Sigmoid colon (tissue), 7 donors: ENCODE data around the gene MAP4. TPM values are rescaled to one million over a fixed set of nuclear protein-coding genes. Genes with fewer than 3 reads are reported as not detected.

Experiments
- DNase-seq: peaks from one replicate; pipeline ENCODE4 v3.0.0-alpha.2; 2019
- H3K27ac ChIP-seq, 4 donors: fragments of 200-600 bp; sonication (generic); one replicate each; pipeline ENCODE4 v1.5.1; 2016 to 2019; ENCODE audit warnings: mild to moderate bottlenecking in 1 of 4
- H3K27me3 ChIP-seq, 3 donors: fragments of 200-600 bp; sonication (generic); one replicate each; pipeline ENCODE4 v1.5.1; 2019; ENCODE audit warnings: mild to moderate bottlenecking in 1 of 3
- H3K36me3 ChIP-seq, 4 donors: fragments of 200-600 bp; sonication (generic); one replicate each; pipeline ENCODE4 v1.5.1; 2016 to 2019
- H3K4me1 ChIP-seq, 4 donors: fragments of 200-600 bp; sonication (generic); one replicate each; pipeline ENCODE4 v1.5.1; 2017 to 2019
- H3K4me3 ChIP-seq, 4 donors: fragments of 200-600 bp; sonication (generic); one replicate each; pipeline ENCODE4 v1.5.1; 2017 to 2019; ENCODE audit warnings: mild to moderate bottlenecking in 2 of 4, moderate library complexity in 1 of 4
- H3K9me3 ChIP-seq, 4 donors: fragments of 200-600 bp in 3 of 4; sonication (generic) in 3 of 4; one replicate each; pipeline versions ENCODE4 v1.5.1 to v1.6.1; 2013 to 2019
- CTCF ChIP-seq, 4 experiments: fragments of 450-650 bp in 3 of 4; fragments of 200-600 bp in 1 of 4; IDR thresholded peaks; one replicate each; pipeline ENCODE4 v1.5.1; 2016 to 2019; ENCODE audit warnings: antibody characterized with exemption in 4 of 4, mild to moderate bottlenecking in 3 of 4, moderate library complexity in 2 of 4
- EP300 ChIP-seq, 4 donors: sonication (generic); formaldehyde crosslinking; IDR thresholded peaks; one replicate each; pipeline ENCODE4 v1.6.1; 2017; ENCODE audit warnings: antibody characterized with exemption in 4 of 4
- POLR2A ChIP-seq, 2 donors: fragments of 450-650 bp; IDR thresholded peaks; one replicate each; pipeline ENCODE4 v1.6.1; 2016; ENCODE audit warnings: antibody characterized with exemption in 2 of 2, mild to moderate bottlenecking in 2 of 2, moderate library complexity in 2 of 2
- POLR2AphosphoS5 ChIP-seq, 4 donors: sonication (generic); formaldehyde crosslinking; IDR thresholded peaks; one replicate each; pipeline ENCODE4 v1.6.1; 2017; ENCODE audit warnings: antibody characterized with exemption in 4 of 4
- WGBS, 2 donors: extraction: QIAGEN DNeasy Blood & Tissue Kit; methylation state at CpG; one replicate each; pipeline ENCODE4 v1.1.7; 2013; 5-methylcytosine and 5-hydroxymethylcytosine counted together
- intact Hi-C: fragments of 100-400 bp; cut with DNase I; formaldehyde crosslinking; loops from one replicate; pipeline ENCODE4 v1.15.1; 2023
- polyA plus RNA-seq, 3 donors: library from polyadenylated mRNA; stranded (reverse); fragments of 200-250 nt; gene quantifications; one replicate each; pipeline ENCODE4 v1.2.3, GENCODE V29; 2013
- small RNA-seq, 3 donors: library from RNA; depleted of rRNA; stranded (forward); fragments of <200 nt; gene quantifications; one replicate each; pipeline ENCODE3, GENCODE V24; 2016
- total RNA-seq, 4 donors: library from RNA; depleted of rRNA; stranded (reverse); fragments of >200 nt; gene quantifications; one replicate each; pipeline ENCODE4 v1.1.0, GENCODE V29; 2016
- donor health status: healthy with polysubstance abuse.
- donor health status: Bipolar disorder and iron deficiency.
- donor health status: healthy.

Gene MAP4
- total and polyA plus RNA-seq, 7 donors = 41.2 to 266 (median 138) TPM

- H3K36me3 ChIP-seq = peaks cover 0 to 26% (median 7%) of the 10 kb centered on the region in 4 donors
- H3K27me3 ChIP-seq = no peaks in the 10 kb centered on the region
- peak within 1 kb of the TSS; percentile 96 to 98 (median 96) for H3K27ac ChIP-seq
- peaks cover 0 to 24% (median 19%) of the 10 kb centered on the region in 4 donors for H3K4me1 ChIP-seq
- peak in 1 of 2 donors; percentile 37 for TF ChIP-seq POLR2A (IDR thresholded peaks at IDR 0.05)
- peak; percentile 48 to 84 (median 74) for TF ChIP-seq POLR2AphosphoS5 (IDR thresholded peaks at IDR 0.05)
- TF ChIP-seq EP300 (IDR thresholded peaks at IDR 0.05) = no peak
- no peak for TF ChIP-seq CTCF (IDR thresholded peaks at IDR 0.05)
- WGBS, 2 donors = 0% methylated on average over 90 of the region's 90 CpGs
- H3K9me3 ChIP-seq = no peaks in the 10 kb centered on the region
- H3K4me3 ChIP-seq = peak within 1 kb of the TSS; percentile 57 to 93 (median 82)
- DNase-seq = peak; percentile 92
- intact Hi-C loops = loop anchor here (5.0 to 10.0 kb wide), 2 partner anchors 291 to 388 kb away; partner anchors contain the start of gene ELP6
These were observed 213.3 kb downstream of the MAP4 start, which contains the start of gene DHX30 for GRCh38 chr3:47802734-47803479. DHX30 (plus strand) TSS chr3:47803138; CDS start chr3:47810684, 7,546 bp downstream.

Small RNAs within 50 kb of the gene (small RNA-seq; reads per million reads assigned to genes)
- gene AC124916.2 (0 reads per million in 3 donors), gene MIR1226 (0 to 0.32 (median 0) reads per million in 3 donors), gene RF00019 (0 reads per million in 3 donors), gene RF02271 (0 reads per million in 3 donors)

Other genes with a start within 250 kb of the MAP4 start
- gene SMARCC1, start 234.5 kb downstream of the MAP4 start, total RNA-seq = 10 to 100 TPM; 43.9 to 57.3 (median 47.0) TPM
- gene SMARCC1, start 234.5 kb downstream of the MAP4 start, polyA plus RNA-seq = 10 to 100 TPM; 11.1 to 26.6 (median 14.4) TPM
- 10 to 100 TPM; 43.8 to 57.6 (median 56.0) TPM for gene DHX30, start 213.3 kb downstream of the MAP4 start, total RNA-seq
- gene DHX30, start 213.3 kb downstream of the MAP4 start, polyA plus RNA-seq = 10 to 100 TPM; 13.2 to 42.4 (median 16.2) TPM
- gene CDC25A, start 172.0 kb upstream of the MAP4 start, total RNA-seq = 1 to 10 TPM in 1 of 4 donors, under 1 TPM in 2, not detected in 1; 0.27 to 3.9 (median 0.28) TPM
- gene CDC25A, start 172.0 kb upstream of the MAP4 start, polyA plus RNA-seq = 1 to 10 TPM; 1.2 to 8.1 (median 3.9) TPM
- gene CAMP, start 207.1 kb upstream of the MAP4 start, total RNA-seq = 1 to 10 TPM in 1 of 4 donors, not detected in 3; 1.1 TPM
- gene CAMP, start 207.1 kb upstream of the MAP4 start, polyA plus RNA-seq = 1 to 10 TPM in 1 of 3 donors, not detected in 2; 1.2 TPM
- gene ZNF589, start 224.7 kb upstream of the MAP4 start, total RNA-seq = 10 to 100 TPM in 2 of 4 donors, 1 to 10 TPM in 2; 5.7 to 24.1 (median 10.8) TPM
- 1 to 10 TPM; 1.2 to 8.1 (median 1.8) TPM for gene ZNF589, start 224.7 kb upstream of the MAP4 start, polyA plus RNA-seq